Heart left ventricle (tissue), 16 donors: ENCODE data around the gene MAPK10. TPM values are rescaled to one million over a fixed set of nuclear protein-coding genes. Genes with fewer than 3 reads are reported as not detected.

Experiments
- ATAC-seq, 4 donors: fragments of 200-7000 bp; cut with Tn5 transposase; one replicate each; pipeline ENCODE4 v1.9.1; 2020 to 2022; ENCODE audit warnings: moderate library complexity in 4 of 4, mild to moderate bottlenecking in 3 of 4, moderate number of reproducible peaks in 1 of 4
- DNase-seq, 5 donors: peaks; one replicate each; pipeline ENCODE4 v3.0.0-alpha.2; 2020
- H3K27ac ChIP-seq, 12 donors: fragments of 200-600 bp; sonication (generic) in 4 of 12; one replicate each; pipeline versions ENCODE4 v1.5.0 to v1.8.0; 2016 to 2022; ENCODE audit warnings: mild to moderate bottlenecking in 2 of 12
- H3K27me3 ChIP-seq, 9 donors: fragments of 200-600 bp; sonication (generic) in 2 of 9; one replicate each; pipeline versions ENCODE4 v1.5.1 to v1.8.0; 2016 to 2022; ENCODE audit warnings: mild to moderate bottlenecking in 3 of 9
- H3K36me3 ChIP-seq, 9 donors: fragments of 200-600 bp; sonication (generic) in 2 of 9; one replicate each; pipeline versions ENCODE4 v1.5.0 to v1.8.0; 2018 to 2022; ENCODE audit warnings: mild to moderate bottlenecking in 2 of 9
- H3K4me1 ChIP-seq, 12 donors: fragments of 200-600 bp; sonication (generic) in 4 of 12; one replicate each; pipeline versions ENCODE4 v1.5.0 to v1.8.0; 2016 to 2022; ENCODE audit warnings: mild to moderate bottlenecking in 3 of 12
- H3K4me3 ChIP-seq, 12 donors: fragments of 200-600 bp; sonication (generic) in 4 of 12; one replicate each; pipeline versions ENCODE4 v1.5.0 to v1.8.0; 2017 to 2022; ENCODE audit warnings: mild to moderate bottlenecking in 9 of 12, moderate library complexity in 4 of 12
- H3K9me3 ChIP-seq, 12 donors: fragments of 200-600 bp; sonication (generic) in 4 of 12; one replicate each; pipeline versions ENCODE4 v1.5.0 to v1.8.0; 2016 to 2022; ENCODE audit warnings: mild to moderate bottlenecking in 1 of 12
- CTCF ChIP-seq, 12 donors: fragments of 200-600 bp; sonication (generic) in 4 of 12; IDR thresholded peaks; one replicate each; pipeline versions ENCODE4 v1.5.0 to v1.8.0; 2018 to 2022; ENCODE audit warnings: antibody characterized with exemption in 12 of 12, mild to moderate bottlenecking in 5 of 12
- POLR2A ChIP-seq, 2 donors: fragments of 450-650 bp; IDR thresholded peaks; one replicate each; pipeline ENCODE4 v1.6.1; 2017; ENCODE audit warnings: antibody characterized with exemption in 2 of 2, mild to moderate bottlenecking in 2 of 2, moderate library complexity in 2 of 2
- WGBS, 4 donors: extraction: QIAGEN DNeasy Blood & Tissue Kit in 2 of 4; methylation state at CpG; one replicate each; pipeline versions ENCODE4 v1.1.5 to v1.1.7; 2013 to 2018; 5-methylcytosine and 5-hydroxymethylcytosine counted together
- intact Hi-C, 10 donors: fragments of 100-400 bp; cut with DNase I; formaldehyde crosslinking; loops; one replicate each; pipeline versions ENCODE4 v1.11.1 to v1.14.2; 2022
- polyA plus RNA-seq, 2 donors: library from polyadenylated mRNA; stranded (reverse); fragments of 200-250 nt; gene quantifications; one replicate each; pipeline ENCODE4 v1.2.3, GENCODE V29; 2013
- total RNA-seq, 9 donors: library from RNA; depleted of rRNA in 2 of 9; stranded (reverse); fragments of >200 nt in 2 of 9; fragmentation: NEBNext Ultra II Directional in 3 of 9; extraction: Animal tissue kit (Norgen Biotek cat#: 25700) in 3 of 9; gene quantifications; one replicate each; pipeline versions ENCODE4 v1.1.0 to v1.2.4, GENCODE V29; 2016 to 2023
- donor health status: ischemic (EF 13 %, LVEDD 7.1; RV severe dilation, severe dysfunction).
- donor health status: healthy with polysubstance abuse.
- donor health status: DM: no; HTN: yes; CAD: no.
- donor health status: DM: no; HTN: no; CAD: no.
- donor health status: ischemic (EF 25% LVEDD 6.9; RV normal size, moderate dysfunction).
- donor health status: ischemic (EF 25% LVEDD 5.7; RV mildly dilated, moderate dysfunction).
- donor health status: healthy.
- donor health status: DM: yes; HTN: yes; CAD: no.
- donor health status: ischemic (EF 35%, LVEDD 5.7; RV mildly dilated, moderate dysfunction).
- donor health status: nonischemic (EF 11% LVEDD 7.7; RV severe dilation, severe dysfunction).
- donor health status: DM: yes; HTN: yes; CAD: no.
- donor health status: PGD.
- donor health status: ischemic (EF 29% LVEDD 5.4; RV normal size, mild dysfunction).
- donor health status: nonischemic (EF 23%, LVEDD 6.1; RV moderate dilation, normal function).

MAPK10 gene
- total and polyA plus RNA-seq, 11 donors, result 0.87 to 14.1 (median 2.7) TPM

- Histone ChIP-seq H3K4me3 (no peak overlapping the region), H3K4me1 (peaks cover 0 to 3% (median 0%) of the 10 kb centered on the region in 12 donors), H3K9me3 (no peaks in the 10 kb centered on the region), H3K27me3 (no peaks in the 10 kb centered on the region), H3K27ac (no peak overlapping the region), H3K36me3 (peaks cover 0 to 33% (median 16%) of the 10 kb centered on the region in 9 donors)
- no peak for TF ChIP-seq CTCF (IDR thresholded peaks at IDR 0.05)
- no peak for TF ChIP-seq POLR2A (IDR thresholded peaks at IDR 0.05)
- DNase-seq (no peak), ATAC-seq (no peak)
- intact Hi-C loops, result no loop called here
Measured at GRCh38 chr4:85994576-85994975, 365.3 kb downstream of the MAPK10 start.

DNA sequence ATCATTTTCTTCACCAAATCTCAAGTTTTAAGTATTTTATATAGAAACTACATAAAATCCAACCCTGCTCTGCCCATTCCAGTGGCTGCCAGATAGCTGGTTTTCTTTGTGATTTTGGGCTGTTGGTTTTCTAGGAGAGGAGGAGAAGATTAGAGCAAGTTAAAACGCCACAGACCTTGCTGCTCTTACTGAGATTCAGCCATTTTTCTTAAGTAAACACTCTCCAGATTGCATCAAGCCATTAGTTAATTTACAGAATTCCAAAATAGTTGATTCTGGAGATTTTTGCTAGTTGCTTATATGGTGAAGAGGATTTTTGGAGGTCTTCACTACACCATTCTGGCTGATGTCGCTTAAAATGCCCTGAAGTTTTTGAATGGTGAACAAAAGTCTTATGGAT, 366.2 kb downstream of the MAPK10 start:
- no peaks in the 10 kb centered on the region for H3K4me1 ChIP-seq
- DNase-seq, result no peak
- 83 to 98% (median 95%) methylated on average over 2 of the region's 2 CpGs for WGBS, 4 donors
- H3K9me3 ChIP-seq, result no peaks in the 10 kb centered on the region
- ATAC-seq, result no peak
- H3K4me3 ChIP-seq, result no peak overlapping the region
- no peak for TF ChIP-seq CTCF (IDR thresholded peaks at IDR 0.05)
- TF ChIP-seq POLR2A (IDR thresholded peaks at IDR 0.05), result no peak
- peaks cover 0 to 33% (median 16%) of the 10 kb centered on the region in 9 donors for H3K36me3 ChIP-seq
- H3K27ac ChIP-seq, result no peak overlapping the region
- H3K27me3 ChIP-seq, result no peaks in the 10 kb centered on the region
- intact Hi-C loops, result no loop called here

DNA sequence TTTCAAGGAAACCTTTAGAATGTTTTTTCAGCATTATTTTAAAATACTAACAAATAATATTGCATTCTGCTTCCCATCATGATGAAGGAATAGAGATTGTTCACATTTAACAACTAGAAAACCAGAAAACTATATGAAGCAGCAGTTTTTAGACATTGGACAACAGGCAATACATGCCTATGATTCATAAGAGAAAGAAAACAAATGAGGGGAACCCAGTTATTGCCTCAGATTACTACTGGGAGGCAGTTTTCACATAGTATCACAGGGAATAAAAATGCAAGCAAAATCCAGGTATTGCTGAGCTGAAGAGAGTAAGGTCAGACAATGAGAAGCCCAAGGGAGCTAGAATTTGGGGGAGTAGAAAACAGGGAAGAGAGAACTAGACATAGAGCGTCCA, 373.6 kb downstream of the MAPK10 start:
- intact Hi-C loops, result no loop called here
- ATAC-seq (no peak), DNase-seq (no peak)
- H3K9me3 ChIP-seq, result no peaks in the 10 kb centered on the region
- 92 to 100% (median 98%) methylated on average over 1 of the region's 1 CpG for WGBS, 4 donors
- peaks cover 0 to 26% (median 1%) of the 10 kb centered on the region in 9 donors for H3K36me3 ChIP-seq
- H3K27me3 ChIP-seq, result no peaks in the 10 kb centered on the region
- H3K4me3 ChIP-seq, result no peak overlapping the region
- no peak overlapping the region for H3K27ac ChIP-seq
- TF ChIP-seq POLR2A (IDR thresholded peaks at IDR 0.05) (no peak), CTCF (IDR thresholded peaks at IDR 0.05) (no peak)
- no peaks in the 10 kb centered on the region for H3K4me1 ChIP-seq

GRCh38 chr4:85979276-85979675, 380.6 kb downstream of the MAPK10 start:
- ATAC-seq (no peak), DNase-seq (no peak)
- no peaks in the 10 kb centered on the region for H3K27me3 ChIP-seq
- WGBS, 4 donors, result 81 to 90% (median 86%) methylated on average over 3 of the region's 3 CpGs
- H3K9me3 ChIP-seq, result no peaks in the 10 kb centered on the region
- intact Hi-C loops, result loop anchor here in 3 of 10 donors (5.0 to 10.0 kb wide), 3 partner anchors 66 to 832 kb away; no protein-coding TSS in a partner anchor
- no peak overlapping the region for H3K27ac ChIP-seq
- no peaks in the 10 kb centered on the region for H3K4me1 ChIP-seq
- no peak for TF ChIP-seq CTCF (IDR thresholded peaks at IDR 0.05)
- TF ChIP-seq POLR2A (IDR thresholded peaks at IDR 0.05), result no peak
- H3K4me3 ChIP-seq, result no peak overlapping the region
- peaks cover 0 to 59% (median 9%) of the 10 kb centered on the region in 9 donors for H3K36me3 ChIP-seq
